Ishikawa (cell line): Measurements from ENCODE around the gene FGF12.

Source experiments
- CEBPB ChIP-seq: IDR thresholded peaks from 2 replicates; pipeline ENCODE4 v1.6.1; 2012
- MAX ChIP-seq: IDR thresholded peaks from 2 replicates; pipeline ENCODE4 v1.6.1; 2012
- NFIC ChIP-seq: IDR thresholded peaks from 2 replicates; pipeline ENCODE4 v1.6.1; 2012
- RAD21 ChIP-seq: IDR thresholded peaks from 2 replicates; pipeline ENCODE4 v1.6.1; 2012; ENCODE audit warnings: low read depth
- REST ChIP-seq: IDR thresholded peaks from 2 replicates; pipeline ENCODE4 v1.6.1; 2012; ENCODE audit warnings: low read depth, mild to moderate bottlenecking
- TAF1 ChIP-seq: IDR thresholded peaks from 2 replicates; pipeline ENCODE4 v1.6.1; 2012; ENCODE audit warnings: low read depth, mild to moderate bottlenecking
- TCF12 ChIP-seq: IDR thresholded peaks from 2 replicates; pipeline ENCODE4 v1.6.1; 2012; ENCODE audit warnings: low read depth

- TF ChIP-seq TAF1 (no peak), RAD21 (no peak), MAX (no peak), TCF12 (no peak), CEBPB (no peak), REST (no peak), NFIC (no peak)
These were observed 87.4 kb downstream of the FGF12 start for GRCh38 chr3:192639987-192640386.
